ENCODE data around the gene SCNM1. TPM values are rescaled to one million over a fixed set of nuclear protein-coding genes. Genes with fewer than 3 reads are reported as not detected.

Gene SCNM1
- total RNA-seq, 1 donor from 2014 or later = 22.1 TPM

DNA sequence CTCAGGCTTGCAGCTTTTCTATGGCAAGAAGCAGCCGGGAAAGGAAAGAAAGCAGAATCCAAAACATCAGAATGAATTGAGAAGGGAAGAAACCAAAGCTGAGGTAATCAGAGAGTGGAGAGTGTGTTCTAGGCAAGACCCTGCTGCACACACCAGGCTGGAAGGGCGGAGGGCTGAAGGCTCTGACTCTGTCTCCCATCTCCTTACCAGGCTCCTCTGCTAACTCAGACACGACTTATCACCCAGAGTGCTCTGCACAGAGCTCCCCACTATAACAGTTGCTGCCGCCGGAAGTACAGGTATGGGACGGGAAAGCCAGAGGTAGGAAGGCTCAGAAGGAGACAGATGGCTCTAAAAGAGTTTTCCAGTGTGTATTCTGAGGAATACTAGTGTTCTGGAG is 1.2 kb downstream of the SCNM1 start:
- DNase-seq (ENCODE audit: extremely low spot score in 2 of 2) = no peak
- intact Hi-C loops (cut with DNase I) = no loop called here
- H3K4me1 ChIP-seq = peaks cover 30% of the 10 kb centered on the region
- peaks cover 0 to 30% of the 10 kb centered on the region in 2 donors for H3K36me3 ChIP-seq
- H3K9me3 ChIP-seq = no peaks in the 10 kb centered on the region
- no peak for TF ChIP-seq POLR2A (IDR thresholded peaks at IDR 0.05)
- no peak for TF ChIP-seq POLR2AphosphoS5 (IDR thresholded peaks at IDR 0.05; ENCODE audit: insufficient read depth in 1 of 2, low read depth in 1 of 2)
- TF ChIP-seq, protein P1, sequence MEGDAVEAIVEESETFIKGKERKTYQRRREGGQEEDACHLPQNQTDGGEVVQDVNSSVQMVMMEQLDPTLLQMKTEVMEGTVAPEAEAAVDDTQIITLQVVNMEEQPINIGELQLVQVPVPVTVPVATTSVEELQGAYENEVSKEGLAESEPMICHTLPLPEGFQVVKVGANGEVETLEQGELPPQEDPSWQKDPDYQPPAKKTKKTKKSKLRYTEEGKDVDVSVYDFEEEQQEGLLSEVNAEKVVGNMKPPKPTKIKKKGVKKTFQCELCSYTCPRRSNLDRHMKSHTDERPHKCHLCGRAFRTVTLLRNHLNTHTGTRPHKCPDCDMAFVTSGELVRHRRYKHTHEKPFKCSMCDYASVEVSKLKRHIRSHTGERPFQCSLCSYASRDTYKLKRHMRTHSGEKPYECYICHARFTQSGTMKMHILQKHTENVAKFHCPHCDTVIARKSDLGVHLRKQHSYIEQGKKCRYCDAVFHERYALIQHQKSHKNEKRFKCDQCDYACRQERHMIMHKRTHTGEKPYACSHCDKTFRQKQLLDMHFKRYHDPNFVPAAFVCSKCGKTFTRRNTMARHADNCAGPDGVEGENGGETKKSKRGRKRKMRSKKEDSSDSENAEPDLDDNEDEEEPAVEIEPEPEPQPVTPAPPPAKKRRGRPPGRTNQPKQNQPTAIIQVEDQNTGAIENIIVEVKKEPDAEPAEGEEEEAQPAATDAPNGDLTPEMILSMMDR (IDR thresholded peaks at IDR 0.05) = no peak
- no peak overlapping the region for H3K27ac ChIP-seq
- H3K27me3 ChIP-seq = no peaks in the 10 kb centered on the region
- H3K4me3 ChIP-seq = peak overlapping the region in 1 of 2 donors; percentile 72

GRCh38 chr1:151171190-151171589 is 5.2 kb downstream of the SCNM1 start:
- Histone ChIP-seq H3K36me3 (peaks cover 0 to 42% of the 10 kb centered on the region in 2 donors), H3K27ac (no peak overlapping the region), H3K9me3 (no peaks in the 10 kb centered on the region), H3K27me3 (no peaks in the 10 kb centered on the region), H3K4me3 (no peak overlapping the region), H3K4me1 (peaks cover 12% of the 10 kb centered on the region)
- DNase-seq (ENCODE audit: extremely low spot score in 2 of 2) = no peak
- TF ChIP-seq POLR2A (IDR thresholded peaks at IDR 0.05) (no peak), POLR2AphosphoS5 (IDR thresholded peaks at IDR 0.05; ENCODE audit: insufficient read depth in 1 of 2, low read depth in 1 of 2) (no peak)
- TF ChIP-seq, protein P1 (IDR thresholded peaks at IDR 0.05) = no peak
- intact Hi-C loops (cut with DNase I) = no loop called here

DNA sequence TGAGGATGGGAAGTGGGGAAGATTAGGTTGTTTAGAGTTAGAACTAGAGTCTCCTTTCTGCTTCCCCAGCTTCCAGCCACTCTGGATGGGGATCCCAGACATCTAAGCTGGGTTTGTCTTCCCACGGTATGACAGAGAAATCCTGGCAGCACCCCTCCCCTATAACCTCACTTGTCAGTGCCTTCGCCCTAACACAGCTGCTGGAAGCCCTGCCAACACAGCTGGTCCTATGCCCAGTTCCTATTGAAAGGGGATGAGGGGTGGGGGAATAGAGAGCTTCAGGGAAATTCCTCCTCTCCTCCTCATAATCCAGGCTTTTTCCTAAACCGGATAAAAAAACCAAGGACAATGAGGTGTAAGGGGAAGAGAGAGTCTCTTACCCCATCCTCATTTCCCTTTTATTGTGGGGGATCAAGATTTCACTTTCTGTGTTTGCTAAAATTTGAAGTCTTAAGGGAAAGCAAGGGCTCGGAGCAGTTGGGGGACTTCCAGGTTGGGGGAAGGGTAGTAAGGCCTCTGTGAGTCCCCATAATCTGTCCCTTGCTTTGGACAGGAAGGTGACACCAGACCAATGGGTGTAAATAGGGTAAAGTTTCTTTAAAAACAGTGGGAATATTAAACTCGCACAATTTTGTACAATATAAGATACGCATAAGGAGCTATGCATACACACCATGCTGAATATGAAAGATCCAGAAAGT is 9.2 kb downstream of the SCNM1 start:
- Histone ChIP-seq H3K27me3 (no peaks in the 10 kb centered on the region), H3K27ac (no peak overlapping the region), H3K4me3 (no peak overlapping the region), H3K4me1 (no peaks in the 10 kb centered on the region), H3K9me3 (no peaks in the 10 kb centered on the region), H3K36me3 (peaks cover 0 to 61% of the 10 kb centered on the region in 2 donors)
- DNase-seq (ENCODE audit: extremely low spot score in 2 of 2) = no peak
- intact Hi-C loops (cut with DNase I) = no loop called here
- no peak for TF ChIP-seq POLR2AphosphoS5 (IDR thresholded peaks at IDR 0.05; ENCODE audit: insufficient read depth in 1 of 2, low read depth in 1 of 2)
- TF ChIP-seq, protein P1 (IDR thresholded peaks at IDR 0.05) = no peak
- TF ChIP-seq POLR2A (IDR thresholded peaks at IDR 0.05) = no peak

DNA sequence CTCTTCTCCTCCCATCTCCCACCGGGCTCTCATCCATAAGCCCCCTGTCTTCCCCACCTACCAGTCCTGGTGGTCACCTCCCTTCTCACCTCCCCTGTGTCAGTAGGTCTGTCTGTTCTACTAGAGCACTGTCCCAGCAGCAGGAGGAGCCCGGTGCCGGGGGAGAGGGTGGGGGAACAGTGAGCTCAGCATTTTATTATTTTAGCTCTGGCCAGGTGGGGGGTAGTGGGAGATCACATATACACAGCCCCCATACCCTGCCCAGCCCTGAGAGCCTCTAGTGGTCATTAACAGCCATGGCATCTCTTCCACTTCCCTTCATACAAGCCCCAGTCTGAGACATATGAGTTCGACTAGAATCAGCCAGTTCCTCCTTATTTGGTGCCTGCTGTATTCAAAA is 9.9 kb downstream of the SCNM1 start, which contains the start of gene TMOD4:
TMOD4 (minus strand) TSS at position 119 of the 400 bp plus-strand sequence. CDS start 1,106 bp downstream, outside the sequence.
- Histone ChIP-seq H3K4me3 (no peak within 1 kb of the TSS), H3K27me3 (no peaks in the 10 kb centered on the region), H3K27ac (no peak within 1 kb of the TSS), H3K9me3 (no peaks in the 10 kb centered on the region), H3K36me3 (peaks cover 0 to 61% of the 10 kb centered on the region in 2 donors), H3K4me1 (no peaks in the 10 kb centered on the region)
- TF ChIP-seq, protein P1 (IDR thresholded peaks at IDR 0.05) = no peak
- TF ChIP-seq POLR2AphosphoS5 (IDR thresholded peaks at IDR 0.05; ENCODE audit: insufficient read depth in 1 of 2, low read depth in 1 of 2) = no peak
- intact Hi-C loops (cut with DNase I) = no loop called here
- DNase-seq (ENCODE audit: extremely low spot score in 2 of 2) = no peak

- Histone ChIP-seq H3K4me1 (no peaks in the 10 kb centered on the region), H3K36me3 (peaks cover 0 to 65% of the 10 kb centered on the region in 2 donors), H3K4me3 (no peak overlapping the region), H3K27me3 (no peaks in the 10 kb centered on the region), H3K9me3 (no peaks in the 10 kb centered on the region), H3K27ac (no peak overlapping the region)
- TF ChIP-seq POLR2A (IDR thresholded peaks at IDR 0.05) (no peak), POLR2AphosphoS5 (IDR thresholded peaks at IDR 0.05; ENCODE audit: insufficient read depth in 1 of 2, low read depth in 1 of 2) (no peak)
- TF ChIP-seq, protein P1 (IDR thresholded peaks at IDR 0.05) = no peak
- intact Hi-C loops (cut with DNase I) = no loop called here
- no peak for DNase-seq (ENCODE audit: extremely low spot score in 2 of 2)
These were observed 10.6 kb downstream of the SCNM1 start for GRCh38 chr1:151176514-151177045.
